T-helper 2 cell treated with Interferon-gamma antibody and Interleukin-4, amounts not matched to agents 5 μg/mL and 100 μg/mL, for 36 hours (primary cell): Measurements from ENCODE around the gene SYPL1.

ENCODE experiments used
- DNase-seq: peaks from one replicate; pipeline ENCODE4 v3.0.0; 2021; ENCODE audit warnings: low spot score
- H3K27ac Mint-ChIP-seq: one replicate; pipeline ENCODE4 v1.8.0; 2021; ENCODE audit warnings: mild to moderate bottlenecking, mixed read lengths
- H3K27me3 Mint-ChIP-seq: one replicate; pipeline ENCODE4 v1.8.0; 2021; ENCODE audit warnings: low read depth, mixed read lengths
- H3K36me3 Mint-ChIP-seq: one replicate; pipeline ENCODE4 v1.8.0; 2021; ENCODE audit warnings: low read depth, mixed read lengths
- H3K4me1 Mint-ChIP-seq: one replicate; pipeline ENCODE4 v1.8.0; 2021; ENCODE audit warnings: low read depth, mixed read lengths
- H3K4me3 Mint-ChIP-seq: one replicate; pipeline ENCODE4 v1.8.0; 2022; ENCODE audit warnings: mild to moderate bottlenecking, moderate library complexity, mixed read lengths
- H3K9me3 Mint-ChIP-seq: one replicate; pipeline ENCODE4 v1.8.0; 2021; ENCODE audit warnings: mixed read lengths

SYPL1 gene

GRCh38 chr7:106053109-106053508 lies 59.0 kb downstream of the SYPL1 start:
- peaks cover 13% of the 10 kb centered on the region for H3K4me1 Mint-ChIP-seq

GRCh38 chr7:106052681-106053080 lies 59.4 kb downstream of the SYPL1 start:
- no peaks in the 10 kb centered on the region for H3K9me3 Mint-ChIP-seq
- peaks cover 9% of the 10 kb centered on the region for H3K4me1 Mint-ChIP-seq
- no peaks in the 10 kb centered on the region for H3K36me3 Mint-ChIP-seq
- H3K27me3 Mint-ChIP-seq: peaks cover 24% of the 10 kb centered on the region
- H3K4me3 Mint-ChIP-seq: no peak overlapping the region
- H3K27ac Mint-ChIP-seq: no peak overlapping the region
- no peak for DNase-seq

More at GRCh38 chr7:106053109-106053508, 59.0 kb downstream of the SYPL1 start:
- no peaks in the 10 kb centered on the region for H3K9me3 Mint-ChIP-seq
- no peaks in the 10 kb centered on the region for H3K36me3 Mint-ChIP-seq
- H3K27me3 Mint-ChIP-seq: peaks cover 23% of the 10 kb centered on the region
- H3K27ac Mint-ChIP-seq: no peak overlapping the region
- H3K4me3 Mint-ChIP-seq: no peak overlapping the region
- DNase-seq: no peak

- no peaks in the 10 kb centered on the region for H3K36me3 Mint-ChIP-seq
- DNase-seq: no peak
- no peaks in the 10 kb centered on the region for H3K9me3 Mint-ChIP-seq
- H3K27ac Mint-ChIP-seq: no peak overlapping the region
- no peaks in the 10 kb centered on the region for H3K4me1 Mint-ChIP-seq
- peaks cover 32% of the 10 kb centered on the region for H3K27me3 Mint-ChIP-seq
- no peak overlapping the region for H3K4me3 Mint-ChIP-seq
Observed at GRCh38 chr7:106050746-106051117, 61.4 kb downstream of the SYPL1 start.

GRCh38 chr7:106050002-106050745 lies 61.9 kb downstream of the SYPL1 start:
- Mint-ChIP-seq H3K4me1 (no peaks in the 10 kb centered on the region), H3K27ac (no peak overlapping the region), H3K27me3 (peaks cover 36% of the 10 kb centered on the region), H3K4me3 (no peak overlapping the region), H3K9me3 (no peaks in the 10 kb centered on the region), H3K36me3 (no peaks in the 10 kb centered on the region)
- no peak for DNase-seq

GRCh38 chr7:106049139-106049752 lies 62.9 kb downstream of the SYPL1 start:
- H3K9me3 Mint-ChIP-seq: no peaks in the 10 kb centered on the region
- no peak for DNase-seq
- no peak overlapping the region for H3K4me3 Mint-ChIP-seq
- no peaks in the 10 kb centered on the region for H3K4me1 Mint-ChIP-seq
- no peaks in the 10 kb centered on the region for H3K36me3 Mint-ChIP-seq
- no peak overlapping the region for H3K27ac Mint-ChIP-seq
- H3K27me3 Mint-ChIP-seq: peaks cover 42% of the 10 kb centered on the region

- Mint-ChIP-seq H3K9me3 (no peaks in the 10 kb centered on the region), H3K27ac (no peak overlapping the region), H3K4me1 (peaks cover under 1% of the 10 kb centered on the region), H3K4me3 (no peak overlapping the region), H3K27me3 (peaks cover 40% of the 10 kb centered on the region), H3K36me3 (no peaks in the 10 kb centered on the region)
- no peak for DNase-seq
Observed at GRCh38 chr7:106048706-106049020, 63.4 kb downstream of the SYPL1 start.

- Mint-ChIP-seq H3K9me3 (no peaks in the 10 kb centered on the region), H3K4me1 (peaks cover 2% of the 10 kb centered on the region), H3K27ac (no peak overlapping the region), H3K36me3 (no peaks in the 10 kb centered on the region), H3K27me3 (peaks cover 39% of the 10 kb centered on the region), H3K4me3 (no peak overlapping the region)
- DNase-seq: no peak
Observed at GRCh38 chr7:106047818-106048705, 64.0 kb downstream of the SYPL1 start.

GRCh38 chr7:106047184-106047583 lies 64.9 kb downstream of the SYPL1 start:
- no peaks in the 10 kb centered on the region for H3K36me3 Mint-ChIP-seq
- H3K9me3 Mint-ChIP-seq: no peaks in the 10 kb centered on the region
- H3K4me1 Mint-ChIP-seq: peaks cover 6% of the 10 kb centered on the region
- no peak overlapping the region for H3K4me3 Mint-ChIP-seq
- DNase-seq: no peak
- peaks cover 37% of the 10 kb centered on the region for H3K27me3 Mint-ChIP-seq
- H3K27ac Mint-ChIP-seq: no peak overlapping the region

GRCh38 chr7:106045586-106045985 lies 66.5 kb downstream of the SYPL1 start:
- Mint-ChIP-seq H3K36me3 (no peaks in the 10 kb centered on the region), H3K4me3 (no peak overlapping the region), H3K4me1 (peaks cover 12% of the 10 kb centered on the region), H3K9me3 (no peaks in the 10 kb centered on the region), H3K27ac (no peak overlapping the region), H3K27me3 (peaks cover 41% of the 10 kb centered on the region)
- DNase-seq: no peak

GRCh38 chr7:106045139-106045538 lies 67.0 kb downstream of the SYPL1 start:
- Mint-ChIP-seq H3K4me1 (peaks cover 12% of the 10 kb centered on the region), H3K9me3 (no peaks in the 10 kb centered on the region), H3K27ac (no peak overlapping the region), H3K36me3 (no peaks in the 10 kb centered on the region), H3K4me3 (no peak overlapping the region), H3K27me3 (peaks cover 37% of the 10 kb centered on the region)
- DNase-seq: no peak

- DNase-seq: no peak
- H3K9me3 Mint-ChIP-seq: no peaks in the 10 kb centered on the region
- H3K4me1 Mint-ChIP-seq: peaks cover 16% of the 10 kb centered on the region
- H3K27ac Mint-ChIP-seq: no peak overlapping the region
- H3K4me3 Mint-ChIP-seq: no peak overlapping the region
- H3K27me3 Mint-ChIP-seq: peaks cover 39% of the 10 kb centered on the region
- no peaks in the 10 kb centered on the region for H3K36me3 Mint-ChIP-seq
Observed at GRCh38 chr7:106042196-106042611, 69.9 kb downstream of the SYPL1 start.

- H3K36me3 Mint-ChIP-seq: no peaks in the 10 kb centered on the region
- no peak overlapping the region for H3K4me3 Mint-ChIP-seq
- no peak overlapping the region for H3K27ac Mint-ChIP-seq
- H3K27me3 Mint-ChIP-seq: peaks cover 35% of the 10 kb centered on the region
- peaks cover 16% of the 10 kb centered on the region for H3K4me1 Mint-ChIP-seq
- DNase-seq: no peak
- H3K9me3 Mint-ChIP-seq: no peaks in the 10 kb centered on the region
Observed at GRCh38 chr7:106041140-106041717, 70.9 kb downstream of the SYPL1 start.
